CD4-positive, alpha-beta T cell treated with Interleukin-17A for 4 hours (primary cell): Measurements from ENCODE around the gene WDR86.

Source experiments
- DNase-seq: peaks from one replicate; pipeline ENCODE4 v3.0.0-alpha.2; 2020; ENCODE audit warnings: mixed read lengths

WDR86 gene

GRCh38 chr7:151406051-151406875 lies 3.6 kb downstream of the WDR86 start:
- no peak for DNase-seq

DNA sequence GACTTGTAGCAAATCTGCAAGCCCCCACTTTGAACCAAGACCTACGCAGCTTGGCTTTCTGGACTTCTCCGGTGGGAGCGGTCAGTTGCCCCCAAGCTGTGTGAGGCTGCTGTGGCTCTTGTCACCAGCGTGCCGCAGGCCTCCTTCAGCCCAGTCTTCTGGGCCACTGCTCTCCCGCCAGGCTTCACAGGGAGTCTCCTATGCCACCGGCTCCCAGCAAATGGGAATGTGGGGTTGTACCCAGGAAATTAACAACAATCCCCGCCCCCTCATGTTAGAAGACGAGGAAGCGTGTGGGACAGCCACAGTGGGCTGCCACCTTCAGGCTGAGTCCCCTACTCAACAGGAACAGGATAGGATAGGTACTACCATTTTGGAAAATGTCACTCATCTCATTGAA lies 4.2 kb downstream of the WDR86 start:
- no peak for DNase-seq

GRCh38 chr7:151405056-151405455 lies 4.8 kb downstream of the WDR86 start:
- no peak for DNase-seq

DNA sequence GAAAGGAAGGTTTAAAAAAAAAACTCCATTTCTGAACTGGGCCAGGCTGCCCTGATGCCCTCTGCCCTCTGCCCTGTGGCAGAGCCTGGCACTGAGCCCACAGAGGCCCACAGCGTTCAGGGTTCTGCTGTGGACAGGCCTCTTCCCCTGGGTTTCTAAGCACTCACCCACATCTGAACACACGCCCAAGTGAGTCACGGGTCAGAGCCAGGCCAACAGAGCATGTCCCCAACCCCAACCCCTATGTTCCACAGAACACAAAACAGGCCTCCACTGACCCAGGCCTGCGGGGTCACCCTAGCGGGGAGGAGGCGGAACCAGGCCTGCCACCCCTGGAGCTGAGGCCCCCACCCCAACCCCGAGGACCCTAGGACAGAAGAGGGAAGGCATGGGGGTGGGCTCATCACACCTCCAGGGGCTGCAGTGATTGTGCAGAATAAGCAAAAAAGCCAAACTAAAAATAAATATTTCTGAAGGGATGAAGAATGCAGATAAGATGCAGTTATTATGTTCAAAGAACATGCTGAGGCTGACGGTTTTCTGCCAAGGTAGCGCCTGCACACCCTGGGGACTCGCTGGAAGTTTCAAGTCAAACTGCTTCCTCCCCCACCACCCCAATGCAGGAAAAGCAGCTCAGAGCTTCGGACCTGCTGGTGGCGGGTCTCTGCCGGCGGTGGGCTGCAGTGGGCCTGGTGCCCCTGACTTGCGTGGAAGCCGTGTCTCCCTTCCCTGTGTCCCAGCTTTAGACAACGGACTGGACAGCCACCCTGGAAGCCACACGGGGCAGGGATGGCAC lies 5.4 kb downstream of the WDR86 start:
- DNase-seq, result no peak

- DNase-seq, result no peak
Measured at GRCh38 chr7:151403764-151404163, 6.1 kb downstream of the WDR86 start.

DNA sequence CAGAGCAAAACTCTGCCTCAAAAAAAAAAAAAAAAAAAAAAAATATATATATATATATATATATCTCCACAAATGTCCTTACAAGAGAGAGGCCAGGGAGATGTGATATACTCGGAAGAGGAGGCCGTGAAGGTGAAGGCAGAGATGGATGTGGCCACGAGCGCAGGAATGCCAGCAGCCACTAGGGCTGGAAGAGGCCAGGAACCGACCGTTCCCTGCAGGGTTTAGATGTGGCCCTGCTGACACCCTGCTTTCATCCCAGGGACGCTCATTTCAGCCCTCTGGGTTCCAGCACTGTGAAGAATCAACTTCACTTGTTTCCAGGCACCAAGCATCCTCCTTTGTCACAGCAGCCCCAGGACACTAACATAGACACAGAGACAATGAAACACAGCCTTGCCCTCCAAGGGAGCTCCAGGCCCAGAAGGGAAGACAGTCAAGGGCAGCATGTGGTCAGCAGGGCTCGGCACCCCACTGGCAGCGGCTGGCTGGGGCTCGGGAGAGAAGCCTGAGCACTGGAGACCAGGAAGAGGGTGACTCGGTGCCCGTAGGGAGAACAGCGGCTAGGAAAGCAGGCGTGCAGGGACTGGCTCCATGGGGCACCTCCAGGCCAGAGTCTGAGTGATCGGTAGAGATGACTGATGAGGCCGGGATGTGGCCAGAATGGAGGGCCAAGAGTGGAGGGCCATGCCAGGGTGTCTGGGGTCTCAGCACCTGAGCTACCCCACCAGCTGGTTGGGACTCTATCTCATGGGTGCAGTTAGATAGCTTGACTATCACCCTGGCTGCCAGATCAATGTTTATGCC lies 7.6 kb downstream of the WDR86 start:
- DNase-seq, result no peak

- no peak for DNase-seq
Measured at GRCh38 chr7:151400626-151401315, 9.1 kb downstream of the WDR86 start.

DNA sequence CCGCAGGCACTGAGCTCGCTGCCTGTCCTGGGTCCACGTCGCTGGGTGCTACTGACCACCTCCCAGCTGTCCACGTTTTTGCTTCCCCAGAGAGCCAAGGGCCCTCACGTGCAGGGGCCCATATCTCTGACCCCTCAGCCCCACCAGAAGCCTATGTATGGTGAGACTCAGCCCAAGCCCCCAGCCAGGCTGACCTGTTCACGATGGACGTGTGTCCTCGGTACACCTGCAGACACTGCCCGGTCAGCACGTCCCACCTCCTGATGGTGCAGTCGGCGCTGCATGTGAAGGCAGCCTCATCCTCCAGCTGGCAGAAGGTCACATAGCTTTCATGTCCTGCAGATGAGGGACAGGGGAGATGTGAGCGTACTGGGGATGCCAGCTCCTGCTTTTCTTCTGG lies 9.9 kb downstream of the WDR86 start:
- no peak for DNase-seq

GRCh38 chr7:151399305-151399601 lies 10.6 kb downstream of the WDR86 start:
- no peak for DNase-seq

DNA sequence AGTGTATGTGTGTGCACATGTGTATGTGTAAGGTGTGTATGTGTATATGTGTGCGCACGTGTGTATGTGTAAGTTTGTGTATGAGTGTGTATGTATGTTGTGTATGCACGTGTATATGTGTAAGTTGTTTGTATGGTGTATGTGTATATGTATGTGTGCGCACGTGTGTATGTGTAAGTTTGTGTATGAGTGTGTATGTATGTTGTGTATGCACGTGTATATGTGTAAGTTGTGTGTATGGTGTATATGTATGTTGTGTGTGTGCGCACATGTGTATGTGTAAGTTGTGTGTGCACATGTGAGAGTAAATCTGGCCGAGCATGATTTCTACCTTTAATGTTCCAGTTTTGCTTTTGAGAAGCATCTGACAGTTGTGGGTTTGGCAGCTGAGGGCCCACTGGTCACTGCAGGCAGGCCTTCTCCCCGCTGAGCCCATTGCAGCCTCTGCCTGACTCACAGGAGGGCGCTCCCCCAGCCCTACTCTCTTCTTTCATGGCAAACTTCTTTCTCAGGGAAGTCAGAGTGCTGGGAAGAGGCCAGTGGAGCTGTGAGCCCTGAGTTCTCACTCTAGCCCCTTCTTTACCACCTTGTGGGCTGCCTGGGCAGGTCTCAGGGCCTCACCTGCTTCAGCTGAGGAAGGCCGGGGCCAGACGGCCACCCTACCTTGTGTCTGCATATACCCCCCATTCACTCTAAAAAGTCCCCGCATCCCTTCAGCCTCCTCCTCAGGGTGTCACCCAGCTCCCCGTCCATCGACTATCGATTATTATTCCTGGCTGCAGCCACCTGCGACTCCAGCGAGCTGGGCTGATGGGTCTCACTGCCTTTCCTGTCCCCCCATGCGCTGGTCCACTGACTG lies 11.2 kb downstream of the WDR86 start:
- DNase-seq, result no peak

- no peak for DNase-seq
Measured at GRCh38 chr7:151397026-151397425, 12.8 kb downstream of the WDR86 start.

DNA sequence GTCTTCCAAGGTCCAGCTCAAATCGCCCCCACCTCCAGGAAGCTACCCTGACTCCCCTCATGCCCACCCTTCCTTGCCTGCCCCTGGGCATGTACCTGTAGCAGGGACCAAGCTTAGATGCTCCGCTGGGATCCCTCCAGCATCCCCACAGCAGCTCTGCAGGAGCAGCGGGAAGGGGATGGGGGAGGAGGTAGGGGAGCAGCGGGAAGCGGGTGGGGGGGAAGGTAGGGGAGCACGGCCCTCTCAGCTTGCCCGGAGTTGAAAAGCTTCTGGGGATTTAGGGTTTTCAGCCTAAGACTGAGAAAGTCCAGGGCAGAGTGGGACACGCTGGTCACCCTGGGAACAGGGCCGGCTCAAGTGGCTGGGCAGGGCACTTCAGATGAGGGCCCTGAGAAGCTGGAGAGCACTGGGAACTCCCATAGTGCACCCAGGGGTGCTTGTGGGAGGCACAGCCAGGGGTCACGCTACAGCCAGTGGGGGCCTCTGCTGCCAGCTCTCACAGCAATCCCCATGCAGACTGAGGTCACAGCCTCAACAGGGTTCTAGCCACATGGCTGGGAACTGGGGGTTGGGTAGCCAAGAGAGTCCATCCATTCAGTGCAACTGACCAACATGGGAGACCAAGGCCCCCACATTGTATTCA lies 13.4 kb downstream of the WDR86 start:
- DNase-seq, result no peak

GRCh38 chr7:151395036-151395367 lies 14.8 kb downstream of the WDR86 start:
- DNase-seq, result no peak

GRCh38 chr7:151394076-151395035 lies 15.5 kb downstream of the WDR86 start:
- DNase-seq, result no peak

DNA sequence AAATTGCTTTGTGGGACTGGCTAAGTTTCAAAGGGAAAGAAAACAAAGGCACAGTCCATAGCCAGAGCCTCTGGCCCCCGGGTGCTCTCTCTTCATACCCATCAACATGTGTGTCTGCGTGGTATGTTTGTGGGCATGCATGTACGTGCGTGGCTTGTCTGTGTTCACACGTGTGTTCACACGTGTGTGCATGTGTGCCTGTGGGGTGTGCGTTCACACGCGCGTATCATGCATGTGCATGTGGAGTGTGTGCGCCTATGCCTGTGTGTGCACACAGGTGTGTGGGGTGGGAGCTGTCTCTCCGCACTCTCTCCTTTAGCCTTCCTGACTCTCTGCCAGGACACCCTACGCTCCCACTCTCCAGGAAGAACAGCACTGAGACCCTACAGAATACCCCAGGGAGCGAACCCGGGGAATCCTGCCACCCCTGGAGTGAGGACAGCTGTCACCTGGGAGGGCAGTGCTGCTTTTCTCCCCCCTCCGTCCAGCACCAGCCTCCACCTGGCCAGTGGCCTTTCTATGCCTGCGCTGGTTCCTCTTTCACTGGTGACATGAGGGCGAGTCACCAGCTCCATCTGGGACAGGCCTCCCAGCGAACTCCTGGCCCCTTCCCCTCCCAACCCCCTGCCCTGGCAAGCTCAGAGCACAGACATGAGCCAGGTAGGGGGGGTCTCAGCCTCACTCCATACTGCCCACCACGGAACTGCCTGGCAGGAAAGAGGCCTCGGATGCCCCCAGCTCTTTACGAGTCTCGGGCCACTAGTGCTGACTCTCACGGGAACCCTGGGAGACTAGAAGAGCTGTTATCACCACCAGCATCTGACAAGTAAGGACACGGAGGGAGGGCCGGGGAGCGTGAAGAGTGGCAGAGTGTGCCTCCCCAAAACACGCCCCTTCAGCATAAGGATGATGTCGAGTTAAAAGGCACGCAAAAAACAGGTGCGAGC lies 16.5 kb downstream of the WDR86 start:
- DNase-seq, result no peak

- DNase-seq, result no peak
Measured at GRCh38 chr7:151392426-151392825, 17.4 kb downstream of the WDR86 start.

DNA sequence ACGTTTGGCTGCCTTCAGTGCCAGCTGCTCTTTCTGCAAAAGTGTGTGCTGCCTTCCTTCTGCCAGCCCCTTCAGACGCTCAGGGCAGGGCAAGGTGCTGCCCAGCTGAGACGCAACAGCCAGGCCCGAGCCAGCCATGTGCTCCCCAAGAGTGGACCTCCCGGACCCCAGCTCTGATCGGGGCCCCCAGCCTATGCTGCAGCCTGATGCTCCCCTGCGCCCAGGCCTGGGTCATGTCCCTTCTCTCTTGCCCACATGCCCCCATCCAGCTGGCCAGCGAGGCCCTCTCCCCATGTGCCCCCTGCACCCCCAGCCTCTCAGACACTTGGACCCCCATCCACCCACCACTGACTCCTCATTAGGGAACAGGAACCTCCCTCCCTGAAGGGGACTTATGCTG lies 17.8 kb downstream of the WDR86 start:
- DNase-seq, result no peak

DNA sequence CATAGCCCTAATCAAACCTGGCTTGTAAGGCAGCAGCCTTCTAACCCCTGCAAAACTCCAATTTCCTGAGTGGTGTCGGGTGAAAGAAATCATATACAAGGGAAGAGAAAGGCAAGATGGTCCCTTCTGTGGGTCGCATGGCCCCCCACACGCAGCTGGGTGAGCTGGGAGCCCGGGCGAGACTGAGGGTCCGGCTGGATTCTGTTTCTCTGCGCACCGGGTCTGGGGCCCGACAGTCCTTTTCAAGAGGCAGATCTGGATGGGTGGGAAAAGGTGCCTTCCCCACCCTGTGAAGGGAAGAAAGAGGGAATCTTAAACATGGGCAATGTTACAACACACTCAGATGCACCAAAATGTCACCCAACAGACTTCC lies 18.5 kb downstream of the WDR86 start:
- no peak for DNase-seq
